HEK293T (cell line): ENCODE measurements around the gene KANSL1.
A peak's percentile ranks its signal among the peaks of the same experiment; 100 is the strongest.
"Not testable (repeated sequence)": the region's sequence is repeated elsewhere in the genome, so short reads cannot be mapped to it uniquely, and the experiment has no call there.

Experiments used
- CTCF ChIA-PET: fragments of 350-600 bp; formaldehyde crosslinking; extraction: SDS; loops from one replicate; lab custom pipeline; 2021; ENCODE audit warnings: antibody characterized with exemption, inconsistent platforms; lab: Yijun Ruan, JAX
- POLR2A ChIA-PET: fragments of 350-600 bp; formaldehyde crosslinking; extraction: SDS; loops from one replicate; lab custom pipeline; 2020; ENCODE audit warnings: antibody characterized with exemption, inconsistent platforms; lab: Yijun Ruan, JAX
- DNase-seq: peaks from one replicate; pipeline ENCODE4 v3.0.0; 2012; ENCODE audit warnings: mixed read lengths; ENCODE audit errors: extremely low spot score
- ARNT ChIP-seq: fragments of 450-650 bp; IDR thresholded peaks from 2 replicates; pipeline ENCODE4 v1.6.1; 2017; ENCODE audit warnings: mild to moderate bottlenecking
- BHLHE40 ChIP-seq: fragments of 450-650 bp; IDR thresholded peaks from 2 replicates; pipeline ENCODE4 v1.6.1; 2016; ENCODE audit warnings: mild to moderate bottlenecking, moderate library complexity, borderline replicate concordance
- ELF4 ChIP-seq: fragments of 450-650 bp; IDR thresholded peaks from 2 replicates; pipeline ENCODE4 v1.6.1; 2017; ENCODE audit warnings: antibody characterized with exemption
- FOXA1 ChIP-seq: fragments of 450-650 bp; IDR thresholded peaks from 2 replicates; pipeline ENCODE4 v1.6.1; 2016; ENCODE audit warnings: mild to moderate bottlenecking
- FOXK2 ChIP-seq: fragments of 450-650 bp; IDR thresholded peaks from 2 replicates; pipeline ENCODE4 v1.6.1; 2016; ENCODE audit warnings: mild to moderate bottlenecking
- HDGF ChIP-seq: fragments of 450-650 bp; IDR thresholded peaks from 2 replicates; pipeline ENCODE4 v1.6.1; 2017; ENCODE audit warnings: antibody characterized with exemption, borderline replicate concordance
- LEF1 ChIP-seq: fragments of 450-650 bp; IDR thresholded peaks from 2 replicates; pipeline ENCODE4 v1.6.1; 2017; ENCODE audit warnings: mild to moderate bottlenecking, borderline replicate concordance
- NFRKB ChIP-seq: fragments of 450-650 bp; IDR thresholded peaks from 2 replicates; pipeline ENCODE4 v1.6.1; 2016; ENCODE audit warnings: mild to moderate bottlenecking, moderate library complexity
- PKNOX1 ChIP-seq: fragments of 450-650 bp; IDR thresholded peaks from 2 replicates; pipeline ENCODE4 v1.6.1; 2016
- SP1 ChIP-seq: fragments of 450-650 bp; IDR thresholded peaks from 2 replicates; pipeline ENCODE4 v1.6.1; 2017
- SUZ12 ChIP-seq: fragments of 450-650 bp; IDR thresholded peaks from 2 replicates; pipeline ENCODE4 v1.6.1; 2016; ENCODE audit warnings: mild to moderate bottlenecking
- TARDBP ChIP-seq: fragments of 450-650 bp; IDR thresholded peaks from 2 replicates; pipeline ENCODE4 v1.6.1; 2016
- ZNF384 ChIP-seq: fragments of 450-650 bp; IDR thresholded peaks from 2 replicates; pipeline ENCODE4 v1.6.1; 2016

Gene KANSL1, protein sequence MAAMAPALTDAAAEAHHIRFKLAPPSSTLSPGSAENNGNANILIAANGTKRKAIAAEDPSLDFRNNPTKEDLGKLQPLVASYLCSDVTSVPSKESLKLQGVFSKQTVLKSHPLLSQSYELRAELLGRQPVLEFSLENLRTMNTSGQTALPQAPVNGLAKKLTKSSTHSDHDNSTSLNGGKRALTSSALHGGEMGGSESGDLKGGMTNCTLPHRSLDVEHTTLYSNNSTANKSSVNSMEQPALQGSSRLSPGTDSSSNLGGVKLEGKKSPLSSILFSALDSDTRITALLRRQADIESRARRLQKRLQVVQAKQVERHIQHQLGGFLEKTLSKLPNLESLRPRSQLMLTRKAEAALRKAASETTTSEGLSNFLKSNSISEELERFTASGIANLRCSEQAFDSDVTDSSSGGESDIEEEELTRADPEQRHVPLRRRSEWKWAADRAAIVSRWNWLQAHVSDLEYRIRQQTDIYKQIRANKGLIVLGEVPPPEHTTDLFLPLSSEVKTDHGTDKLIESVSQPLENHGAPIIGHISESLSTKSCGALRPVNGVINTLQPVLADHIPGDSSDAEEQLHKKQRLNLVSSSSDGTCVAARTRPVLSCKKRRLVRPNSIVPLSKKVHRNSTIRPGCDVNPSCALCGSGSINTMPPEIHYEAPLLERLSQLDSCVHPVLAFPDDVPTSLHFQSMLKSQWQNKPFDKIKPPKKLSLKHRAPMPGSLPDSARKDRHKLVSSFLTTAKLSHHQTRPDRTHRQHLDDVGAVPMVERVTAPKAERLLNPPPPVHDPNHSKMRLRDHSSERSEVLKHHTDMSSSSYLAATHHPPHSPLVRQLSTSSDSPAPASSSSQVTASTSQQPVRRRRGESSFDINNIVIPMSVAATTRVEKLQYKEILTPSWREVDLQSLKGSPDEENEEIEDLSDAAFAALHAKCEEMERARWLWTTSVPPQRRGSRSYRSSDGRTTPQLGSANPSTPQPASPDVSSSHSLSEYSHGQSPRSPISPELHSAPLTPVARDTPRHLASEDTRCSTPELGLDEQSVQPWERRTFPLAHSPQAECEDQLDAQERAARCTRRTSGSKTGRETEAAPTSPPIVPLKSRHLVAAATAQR (N-terminal part only)

GRCh38 chr17:46193151-46193625, at the start of gene KANSL1:
KANSL1 (minus strand) TSS chr17:46193429; CDS start chr17:46172143, 21,286 bp downstream.
- ChIA-PET POLR2A (interaction anchor here (0.5 to 1.7 kb wide), 28 partner anchors 10 to 177 kb away, joined by 3 to 9 read pairs (median 4); no protein-coding TSS in a partner anchor), CTCF (interaction anchor here (0.5 to 1.5 kb wide), 36 partner anchors 10 to 231 kb away, joined by 3 to 15 read pairs (median 4); no protein-coding TSS in a partner anchor)
- peak; percentile 82 for TF ChIP-seq ARNT
- no peak for TF ChIP-seq BHLHE40
- TF ChIP-seq LEF1, result no peak
- TF ChIP-seq PKNOX1, result no peak
- no peak for TF ChIP-seq NFRKB
- no peak for TF ChIP-seq FOXK2
- TF ChIP-seq SP1, result no peak
- peak; percentile 94 for DNase-seq

DNA sequence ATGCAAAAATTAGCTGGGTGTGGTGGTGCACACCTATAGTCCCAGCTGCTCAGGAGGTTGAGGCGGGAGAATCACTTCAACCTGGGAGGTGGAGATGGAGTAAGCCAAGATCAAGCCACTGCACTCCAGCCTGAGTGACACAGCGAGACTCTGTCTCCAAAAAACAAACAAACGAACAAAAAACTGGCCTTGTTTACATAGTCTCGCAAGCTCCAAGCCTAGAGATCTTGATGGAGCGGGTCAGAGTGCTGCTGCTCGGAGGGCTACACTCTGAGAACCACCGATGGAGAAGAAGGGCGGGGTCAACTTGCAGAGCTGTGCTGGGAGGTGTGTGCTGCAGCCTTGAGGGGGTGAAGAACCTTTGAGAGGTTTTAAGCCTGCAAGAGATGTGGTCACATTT, 38.1 kb upstream of the KANSL1 start:
- DNase-seq, CTCF ChIA-PET, POLR2A ChIA-PET: not testable (repeated sequence)

DNA sequence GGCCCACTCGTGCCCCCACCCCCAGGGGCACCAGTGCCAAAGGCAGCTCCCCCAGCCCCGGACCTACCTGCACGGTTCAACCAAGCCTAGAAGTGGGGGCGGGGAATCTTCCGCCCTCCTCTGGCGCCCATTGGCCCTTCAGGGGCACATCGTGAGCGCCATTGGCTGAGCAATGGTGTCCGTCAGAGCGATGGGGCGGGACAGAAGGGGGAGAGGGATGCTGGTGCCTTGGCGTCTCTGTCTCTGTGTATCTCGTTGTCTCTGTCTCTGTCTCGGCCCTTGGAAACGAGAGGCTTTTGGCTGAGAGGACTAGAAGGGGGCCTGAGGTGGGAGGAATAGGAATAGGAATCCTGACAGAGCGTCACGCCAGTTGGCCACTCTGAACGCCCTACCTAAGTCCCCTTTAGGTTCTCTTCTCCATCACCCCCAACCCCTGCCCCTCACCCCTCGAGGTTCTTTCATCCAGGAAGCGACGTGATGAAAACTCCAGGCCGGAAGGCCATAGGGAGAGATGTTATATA, 32.1 kb upstream of the KANSL1 start:
- CTCF ChIA-PET, POLR2A ChIA-PET: not testable (repeated sequence)
- DNase-seq, result peak; percentile 86
- TF ChIP-seq PKNOX1, result peak; percentile 99

GRCh38 chr17:46224864-46225263, 31.6 kb upstream of the KANSL1 start:
- CTCF ChIA-PET, POLR2A ChIA-PET: not testable (repeated sequence)

DNA sequence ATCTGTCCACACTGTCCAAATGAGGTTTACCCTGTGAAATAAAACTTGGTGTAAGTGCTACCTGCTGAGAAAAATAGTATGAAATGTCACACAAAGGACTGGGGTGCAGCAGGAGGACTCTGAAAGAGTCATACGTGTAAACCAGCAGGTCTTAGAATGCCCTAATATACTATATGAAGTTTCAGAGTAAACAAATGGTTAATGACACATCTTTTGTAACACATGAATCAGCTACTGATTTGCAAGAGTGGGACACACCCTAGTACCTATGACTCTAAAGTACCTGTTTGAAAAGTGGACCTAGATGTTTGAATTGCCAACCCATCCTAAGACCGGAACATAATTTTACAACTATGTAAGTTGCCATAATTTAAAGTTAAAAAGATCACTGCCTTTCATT, 29.8 kb upstream of the KANSL1 start:
- DNase-seq, POLR2A ChIA-PET, CTCF ChIA-PET: not testable (repeated sequence)

More at GRCh38 chr17:46224864-46225263, 31.6 kb upstream of the KANSL1 start:
- DNase-seq, result not testable (repeated sequence)

- ChIA-PET CTCF (no interaction called here), POLR2A (interaction anchor here (1.1 kb wide), 1 partner anchor 24 kb away, joined by 3 read pairs; the partner anchor contains the start of gene KANSL1)
- DNase-seq, result no peak
- TF ChIP-seq SUZ12 (no peak), ELF4 (no peak), PKNOX1 (no peak), NFRKB (no peak), LEF1 (no peak), TARDBP (no peak), HDGF (no peak), ZNF384 (no peak), FOXA1 (no peak)
Observed at GRCh38 chr17:46216682-46217081, 23.5 kb upstream of the KANSL1 start.
